Osteoblast (primary cell): ENCODE data around the gene SLC45A1. TPM values are rescaled to one million over a fixed set of nuclear protein-coding genes. Genes with fewer than 3 reads are reported as not detected.

ENCODE experiments used
- DNase-seq: peaks from one replicate; pipeline ENCODE4 v3.0.0; 2011; ENCODE audit warnings: low spot score, mixed read lengths; ENCODE audit not compliant: insufficient read length; ENCODE audit errors: missing footprints
- H2AFZ ChIP-seq: 2 replicates; pipeline ENCODE4 v1.6.0; 2011; ENCODE audit warnings: mild to moderate bottlenecking, low read length
- H3K27ac ChIP-seq: 2 replicates; pipeline ENCODE4 v1.5.1; 2011; ENCODE audit warnings: mild to moderate bottlenecking, low read depth, low read length, moderate library complexity
- H3K27me3 ChIP-seq: 2 replicates; pipeline ENCODE4 v1.6.0; 2012; ENCODE audit warnings: mild to moderate bottlenecking, control low read depth, inconsistent platforms, low read length, moderate library complexity; ENCODE audit not compliant: insufficient read depth
- H3K36me3 ChIP-seq: 2 replicates; pipeline ENCODE4 v1.5.1; 2011; ENCODE audit warnings: mild to moderate bottlenecking, low read length, control low read depth, moderate library complexity; ENCODE audit not compliant: insufficient read depth
- H3K4me1 ChIP-seq: 2 replicates; pipeline ENCODE4 v1.5.1; 2011; ENCODE audit warnings: mild to moderate bottlenecking, low read length, control low read depth, moderate library complexity; ENCODE audit not compliant: insufficient read depth
- H3K4me2 ChIP-seq: 2 replicates; pipeline ENCODE4 v1.6.0; 2011; ENCODE audit warnings: mild to moderate bottlenecking, low read length; ENCODE audit not compliant: insufficient read depth
- H3K4me3 ChIP-seq: fragments of 200-600 bp; sonication (generic); 3 replicates; pipeline ENCODE4 v1.5.1; 2012; ENCODE audit warnings: mild to moderate bottlenecking, low read length, inconsistent platforms; ENCODE audit not compliant: insufficient read depth
- H3K79me2 ChIP-seq: 2 replicates; pipeline ENCODE4 v1.6.0; 2012; ENCODE audit warnings: mild to moderate bottlenecking, low read length, control low read depth, inconsistent platforms; ENCODE audit not compliant: insufficient read depth
- H3K9me3 ChIP-seq: 2 replicates; pipeline ENCODE4 v1.5.1; 2011; ENCODE audit warnings: low read depth, low read length, control low read depth
- H4K20me1 ChIP-seq: 2 replicates; pipeline ENCODE4 v1.6.0; 2012; ENCODE audit warnings: mild to moderate bottlenecking, low read length, control low read depth; ENCODE audit not compliant: insufficient read depth
- total RNA-seq: library from RNA; depleted of rRNA; stranded (reverse); fragments of >200 nt; gene quantifications from 2 replicates; pipeline ENCODE4 v1.2.3, GENCODE V29; 2012
- TF ChIP-seq, protein P1 (sequence below): IDR thresholded peaks from 2 replicates; pipeline ENCODE4 v1.5.1; 2011; ENCODE audit warnings: mild to moderate bottlenecking, low read depth, low read length, moderate library complexity; ENCODE audit errors: extremely low read depth

Gene SLC45A1
- total RNA-seq, 1 donor, result 1.8 TPM

DNA sequence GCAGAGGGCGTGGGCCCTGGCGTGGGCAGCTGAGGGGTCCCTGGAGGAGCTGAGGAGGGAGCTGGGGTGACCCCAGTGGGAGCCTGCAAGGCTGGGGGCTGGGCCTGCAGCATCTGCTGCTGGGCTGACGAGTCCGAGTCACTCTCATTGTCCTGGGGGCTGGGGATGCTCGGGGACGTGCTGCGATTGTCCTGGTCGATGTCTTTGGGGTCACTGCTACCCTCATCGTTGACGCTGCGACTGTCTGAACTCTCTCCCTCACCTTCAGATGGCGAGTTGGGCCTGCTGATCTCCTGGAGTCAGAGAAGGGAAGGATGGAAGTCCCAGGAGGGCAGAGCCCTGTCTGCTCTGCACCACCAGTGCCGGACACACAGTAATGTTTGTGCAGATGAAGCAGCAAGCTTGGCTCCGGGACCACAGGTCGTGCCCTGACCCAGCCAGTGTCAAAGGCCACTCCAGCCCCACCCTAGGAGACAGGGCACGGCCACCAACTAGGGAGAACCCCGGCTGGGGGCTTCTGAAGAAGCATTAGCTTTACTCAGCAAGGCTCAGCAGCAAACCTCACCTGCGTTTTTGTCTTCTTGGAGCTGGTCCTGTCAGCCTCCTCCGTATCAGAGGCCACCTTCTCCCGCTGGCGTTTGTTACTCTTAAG lies 43.4 kb downstream of the SLC45A1 start:
- Histone ChIP-seq H3K36me3 (peaks cover 69% of the 10 kb centered on the region), H4K20me1 (peaks cover 11% of the 10 kb centered on the region)

DNA sequence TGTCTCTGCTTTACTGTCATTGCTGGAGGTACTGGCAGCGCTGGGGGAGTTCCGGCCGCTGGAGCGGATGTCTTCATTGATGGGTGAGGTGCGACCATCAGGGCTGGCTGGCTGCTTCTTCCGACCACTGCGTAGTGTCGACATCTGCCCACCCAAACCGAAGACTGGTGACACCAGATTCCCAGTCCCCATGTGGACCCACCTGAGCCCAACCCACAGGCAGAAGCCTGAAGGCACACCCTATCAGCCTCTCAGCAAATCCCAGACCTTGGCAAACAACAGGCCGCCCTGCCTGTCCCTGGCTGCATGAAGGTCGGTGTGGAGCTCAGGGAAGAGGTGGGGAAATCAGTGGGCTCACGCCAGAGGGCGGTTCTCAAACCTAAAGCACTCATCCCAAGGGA lies 44.8 kb downstream of the SLC45A1 start:
- Histone ChIP-seq H3K79me2 (peaks cover 50% of the 10 kb centered on the region), H2AFZ (no peak overlapping the region), H3K4me3 (no peak overlapping the region), H3K36me3 (peaks cover 64% of the 10 kb centered on the region), H4K20me1 (peaks cover 13% of the 10 kb centered on the region), H3K4me2 (no peak overlapping the region), H3K9me3 (no peaks in the 10 kb centered on the region), H3K27me3 (no peaks in the 10 kb centered on the region), H3K4me1 (no peaks in the 10 kb centered on the region), H3K27ac (no peak overlapping the region)
- TF ChIP-seq, protein P1, sequence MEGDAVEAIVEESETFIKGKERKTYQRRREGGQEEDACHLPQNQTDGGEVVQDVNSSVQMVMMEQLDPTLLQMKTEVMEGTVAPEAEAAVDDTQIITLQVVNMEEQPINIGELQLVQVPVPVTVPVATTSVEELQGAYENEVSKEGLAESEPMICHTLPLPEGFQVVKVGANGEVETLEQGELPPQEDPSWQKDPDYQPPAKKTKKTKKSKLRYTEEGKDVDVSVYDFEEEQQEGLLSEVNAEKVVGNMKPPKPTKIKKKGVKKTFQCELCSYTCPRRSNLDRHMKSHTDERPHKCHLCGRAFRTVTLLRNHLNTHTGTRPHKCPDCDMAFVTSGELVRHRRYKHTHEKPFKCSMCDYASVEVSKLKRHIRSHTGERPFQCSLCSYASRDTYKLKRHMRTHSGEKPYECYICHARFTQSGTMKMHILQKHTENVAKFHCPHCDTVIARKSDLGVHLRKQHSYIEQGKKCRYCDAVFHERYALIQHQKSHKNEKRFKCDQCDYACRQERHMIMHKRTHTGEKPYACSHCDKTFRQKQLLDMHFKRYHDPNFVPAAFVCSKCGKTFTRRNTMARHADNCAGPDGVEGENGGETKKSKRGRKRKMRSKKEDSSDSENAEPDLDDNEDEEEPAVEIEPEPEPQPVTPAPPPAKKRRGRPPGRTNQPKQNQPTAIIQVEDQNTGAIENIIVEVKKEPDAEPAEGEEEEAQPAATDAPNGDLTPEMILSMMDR, result no peak
- DNase-seq, result peak; percentile 42

More for the DNA sequence above, 43.4 kb downstream of the SLC45A1 start:
- no peak overlapping the region for H3K4me2 ChIP-seq
- TF ChIP-seq, protein P1, result no peak
- peaks cover 40% of the 10 kb centered on the region for H3K79me2 ChIP-seq
- H3K27ac ChIP-seq, result no peak overlapping the region
- DNase-seq, result peak; percentile 52
- H2AFZ ChIP-seq, result no peak overlapping the region
- no peaks in the 10 kb centered on the region for H3K27me3 ChIP-seq
- no peaks in the 10 kb centered on the region for H3K9me3 ChIP-seq
- H3K4me3 ChIP-seq, result no peak overlapping the region
- H3K4me1 ChIP-seq, result no peaks in the 10 kb centered on the region

DNA sequence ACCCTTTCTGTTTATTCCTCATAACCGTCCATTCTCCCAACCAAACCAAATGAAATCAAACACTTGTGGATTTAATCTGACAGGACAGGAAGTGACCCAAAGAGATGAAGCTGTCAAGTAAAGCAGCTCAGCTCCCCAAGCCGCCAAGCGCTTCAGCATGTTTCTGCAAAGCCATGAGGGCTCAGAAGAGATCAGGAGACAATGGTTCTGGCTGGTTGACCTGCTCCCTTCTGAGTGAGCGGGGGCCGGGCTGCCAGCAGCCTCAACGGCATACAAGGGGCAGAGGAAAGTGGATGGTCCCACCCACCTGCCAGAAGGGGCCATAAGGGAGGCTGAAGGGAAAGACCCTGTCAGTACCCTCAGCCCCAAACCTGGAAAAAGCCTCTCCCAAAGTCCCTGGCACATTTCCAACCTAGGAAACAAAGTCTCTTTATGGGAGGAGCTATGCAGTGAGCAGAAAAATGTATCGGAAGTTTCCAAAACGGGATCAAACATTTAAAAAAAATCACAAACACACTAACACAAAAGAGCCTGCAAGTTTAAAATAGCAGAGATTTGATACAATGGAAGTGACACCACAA lies 45.4 kb downstream of the SLC45A1 start:
- peak; percentile 71 for DNase-seq
- TF ChIP-seq, protein P1, result no peak
- H2AFZ ChIP-seq, result no peak overlapping the region
- no peak overlapping the region for H3K27ac ChIP-seq
- no peak overlapping the region for H3K4me3 ChIP-seq
- peaks cover 51% of the 10 kb centered on the region for H3K79me2 ChIP-seq
- H4K20me1 ChIP-seq, result peaks cover 13% of the 10 kb centered on the region
- H3K27me3 ChIP-seq, result no peaks in the 10 kb centered on the region
- no peaks in the 10 kb centered on the region for H3K4me1 ChIP-seq
- H3K36me3 ChIP-seq, result peaks cover 58% of the 10 kb centered on the region
- H3K9me3 ChIP-seq, result no peaks in the 10 kb centered on the region
- H3K4me2 ChIP-seq, result no peak overlapping the region

DNA sequence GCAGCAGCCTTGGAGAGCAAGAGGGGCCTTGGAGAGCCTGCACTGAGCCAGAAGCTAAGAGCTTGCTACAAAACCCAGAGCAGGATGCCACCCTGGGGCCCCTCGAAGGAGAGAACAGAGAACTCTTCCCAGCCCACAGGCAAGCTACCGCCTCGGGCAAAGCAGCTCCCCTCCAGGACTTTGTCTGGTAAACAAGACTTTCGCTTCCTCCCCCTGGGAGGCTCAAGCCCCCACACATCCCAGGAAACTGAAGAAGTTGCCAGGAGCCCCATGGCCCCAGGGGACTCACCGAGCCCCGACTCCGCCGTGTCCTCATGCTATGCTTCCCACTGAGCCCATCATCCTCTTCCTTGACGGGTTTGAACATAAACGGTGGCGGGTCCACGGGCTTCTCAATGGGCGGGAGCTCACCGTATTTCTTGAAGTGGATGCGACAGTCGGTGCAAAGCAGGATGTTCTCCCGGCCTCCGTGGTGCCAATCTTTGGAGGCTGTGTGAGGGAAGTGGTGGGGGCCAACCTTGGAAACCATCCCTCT lies 45.9 kb downstream of the SLC45A1 start:
- peaks cover 13% of the 10 kb centered on the region for H4K20me1 ChIP-seq
- peaks cover 56% of the 10 kb centered on the region for H3K79me2 ChIP-seq
- no peaks in the 10 kb centered on the region for H3K9me3 ChIP-seq
- no peak for DNase-seq
- H3K36me3 ChIP-seq, result peaks cover 52% of the 10 kb centered on the region
- H3K27me3 ChIP-seq, result no peaks in the 10 kb centered on the region
- no peaks in the 10 kb centered on the region for H3K4me1 ChIP-seq
- H3K4me3 ChIP-seq, result no peak overlapping the region
- H3K4me2 ChIP-seq, result no peak overlapping the region
- TF ChIP-seq, protein P1, result no peak
- H2AFZ ChIP-seq, result no peak overlapping the region
- no peak overlapping the region for H3K27ac ChIP-seq
